Calu3 (cell line): Measurements from ENCODE around the gene HM13. TPM values are rescaled to one million over a fixed set of nuclear protein-coding genes. Genes with fewer than 3 reads are reported as not detected.

Experiments used
- BruUV-seq: library from RNA; stranded (reverse); fragments of 400-500 nt; replicated peaks from 2 replicates; lab custom pipeline; 2021; lab: Mats Ljungman, UMichigan
- CTCF ChIA-PET: fragments of 300-600 bp; sonication (Branson Sonifier 250); formaldehyde crosslinking; loops from one replicate; lab custom pipeline; 2022; ENCODE audit warnings: antibody characterized with exemption; lab: Charles Lee
- DNase-seq: peaks from one replicate; pipeline ENCODE4 v3.0.0; 2022
- H3K27ac Mint-ChIP-seq: one replicate; pipeline ENCODE4 v1.8.0; 2022; ENCODE audit warnings: mixed read lengths; ENCODE audit not compliant: unreplicated experiment
- H3K27me3 Mint-ChIP-seq: one replicate; pipeline ENCODE4 v1.8.0; 2022; ENCODE audit warnings: mixed read lengths; ENCODE audit not compliant: unreplicated experiment
- H3K36me3 Mint-ChIP-seq: one replicate; pipeline ENCODE4 v1.8.0; 2022; ENCODE audit warnings: mild to moderate bottlenecking, moderate library complexity, mixed read lengths; ENCODE audit not compliant: insufficient read depth, unreplicated experiment
- H3K4me1 Mint-ChIP-seq: one replicate; pipeline ENCODE4 v1.8.0; 2022; ENCODE audit warnings: mild to moderate bottlenecking, low read depth, mixed read lengths; ENCODE audit not compliant: unreplicated experiment
- H3K4me3 Mint-ChIP-seq: one replicate; pipeline ENCODE4 v1.8.0; 2022; ENCODE audit warnings: mild to moderate bottlenecking, low read depth, moderate library complexity, mixed read lengths; ENCODE audit not compliant: unreplicated experiment
- H3K9me3 Mint-ChIP-seq: one replicate; pipeline ENCODE4 v1.8.0; 2022; ENCODE audit warnings: low read depth, mixed read lengths; ENCODE audit not compliant: unreplicated experiment
- intact Hi-C: fragments of 100-400 bp; cut with micrococcal nuclease; formaldehyde crosslinking; loops from one replicate; pipeline ENCODE4 v1.10.0; 2022; ENCODE audit not compliant: unreplicated experiment
- total RNA-seq: library from RNA; stranded (reverse); gene quantifications from 2 replicates; pipeline ENCODE4 v1.2.3, GENCODE V29; 2022
- TF ChIP-seq, protein P1 (sequence below): fragments of 200-600 bp; IDR thresholded peaks from one replicate; pipeline ENCODE4 v1.8.0; 2022; ENCODE audit warnings: antibody characterized with exemption; ENCODE audit not compliant: unreplicated experiment

Gene HM13
- total RNA-seq, 1 experiment from 2014 or later = 342 TPM

DNA sequence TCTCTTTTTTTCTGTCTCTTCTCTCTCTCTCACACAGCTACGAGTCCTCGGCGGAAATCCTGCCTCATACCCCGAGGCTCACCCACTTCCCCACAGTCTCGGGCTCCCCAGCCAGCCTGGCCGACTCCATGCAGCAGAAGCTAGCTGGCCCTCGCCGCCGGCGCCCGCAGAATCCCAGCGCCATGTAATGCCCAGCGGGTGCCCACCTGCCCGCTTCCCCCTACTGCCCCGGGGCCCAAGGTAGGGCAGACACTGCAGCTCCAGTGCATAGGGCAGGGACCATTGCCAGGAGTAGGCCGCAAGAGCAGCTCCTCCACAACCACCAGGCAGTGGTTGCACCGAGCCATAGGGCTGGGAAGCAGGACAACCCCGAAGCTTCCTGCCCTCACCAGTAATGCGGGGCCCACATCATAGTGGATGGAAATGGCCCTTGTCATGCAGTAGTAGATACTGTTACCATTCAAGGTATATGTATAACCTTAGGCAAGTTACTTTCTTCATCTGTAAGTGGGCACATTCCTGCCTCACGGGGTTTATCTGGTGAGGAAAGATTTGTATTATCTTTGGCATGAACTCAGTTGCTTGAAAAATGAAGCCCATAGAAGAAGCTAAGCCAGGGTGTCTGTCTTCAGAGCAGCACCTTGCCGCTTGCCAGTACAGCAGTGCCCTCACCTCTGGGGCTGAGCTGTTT, 53.9 kb downstream of the HM13 start:
- peaks cover 74% of the 10 kb centered on the region for H3K4me1 Mint-ChIP-seq
- peak overlapping the region; percentile 18 for H3K27ac Mint-ChIP-seq
- no peaks in the 10 kb centered on the region for H3K27me3 Mint-ChIP-seq
- DNase-seq = no peak
- intact Hi-C loops = no loop called here
- CTCF ChIA-PET = interaction anchor here (0.6 to 25.3 kb wide), 14 partner anchors 8 to 526 kb away, joined by 3 to 1048 read pairs (median 7); partner anchors contain the start of genes BCL2L1 and ID1
- no TSS peak for BruUV-seq
- H3K4me3 Mint-ChIP-seq = peak overlapping the region; percentile 46
- TF ChIP-seq, protein P1, sequence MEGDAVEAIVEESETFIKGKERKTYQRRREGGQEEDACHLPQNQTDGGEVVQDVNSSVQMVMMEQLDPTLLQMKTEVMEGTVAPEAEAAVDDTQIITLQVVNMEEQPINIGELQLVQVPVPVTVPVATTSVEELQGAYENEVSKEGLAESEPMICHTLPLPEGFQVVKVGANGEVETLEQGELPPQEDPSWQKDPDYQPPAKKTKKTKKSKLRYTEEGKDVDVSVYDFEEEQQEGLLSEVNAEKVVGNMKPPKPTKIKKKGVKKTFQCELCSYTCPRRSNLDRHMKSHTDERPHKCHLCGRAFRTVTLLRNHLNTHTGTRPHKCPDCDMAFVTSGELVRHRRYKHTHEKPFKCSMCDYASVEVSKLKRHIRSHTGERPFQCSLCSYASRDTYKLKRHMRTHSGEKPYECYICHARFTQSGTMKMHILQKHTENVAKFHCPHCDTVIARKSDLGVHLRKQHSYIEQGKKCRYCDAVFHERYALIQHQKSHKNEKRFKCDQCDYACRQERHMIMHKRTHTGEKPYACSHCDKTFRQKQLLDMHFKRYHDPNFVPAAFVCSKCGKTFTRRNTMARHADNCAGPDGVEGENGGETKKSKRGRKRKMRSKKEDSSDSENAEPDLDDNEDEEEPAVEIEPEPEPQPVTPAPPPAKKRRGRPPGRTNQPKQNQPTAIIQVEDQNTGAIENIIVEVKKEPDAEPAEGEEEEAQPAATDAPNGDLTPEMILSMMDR = no peak
- no peaks in the 10 kb centered on the region for H3K9me3 Mint-ChIP-seq
- peaks cover 98% of the 10 kb centered on the region for H3K36me3 Mint-ChIP-seq

DNA sequence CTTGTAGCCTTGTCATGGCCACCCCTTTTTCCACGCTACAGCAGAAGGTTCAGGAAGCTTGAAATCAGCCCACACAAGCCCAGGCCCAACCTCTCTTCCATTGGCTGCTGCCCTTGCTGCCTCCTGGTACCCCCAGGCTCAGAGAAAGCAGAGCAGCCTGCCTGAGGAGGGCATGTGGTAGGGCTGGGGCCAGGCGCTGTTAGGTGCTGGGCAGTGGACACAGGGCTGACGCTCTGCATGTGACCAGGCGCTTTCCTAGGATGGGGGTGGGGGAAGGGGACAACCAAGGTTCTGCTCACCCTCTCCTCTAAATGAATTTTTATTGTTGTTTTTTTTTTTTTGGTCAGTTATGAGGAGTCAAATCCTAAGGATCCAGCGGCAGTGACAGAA, 54.5 kb downstream of the HM13 start:
- no TSS peak for BruUV-seq
- intact Hi-C loops = no loop called here

DNA sequence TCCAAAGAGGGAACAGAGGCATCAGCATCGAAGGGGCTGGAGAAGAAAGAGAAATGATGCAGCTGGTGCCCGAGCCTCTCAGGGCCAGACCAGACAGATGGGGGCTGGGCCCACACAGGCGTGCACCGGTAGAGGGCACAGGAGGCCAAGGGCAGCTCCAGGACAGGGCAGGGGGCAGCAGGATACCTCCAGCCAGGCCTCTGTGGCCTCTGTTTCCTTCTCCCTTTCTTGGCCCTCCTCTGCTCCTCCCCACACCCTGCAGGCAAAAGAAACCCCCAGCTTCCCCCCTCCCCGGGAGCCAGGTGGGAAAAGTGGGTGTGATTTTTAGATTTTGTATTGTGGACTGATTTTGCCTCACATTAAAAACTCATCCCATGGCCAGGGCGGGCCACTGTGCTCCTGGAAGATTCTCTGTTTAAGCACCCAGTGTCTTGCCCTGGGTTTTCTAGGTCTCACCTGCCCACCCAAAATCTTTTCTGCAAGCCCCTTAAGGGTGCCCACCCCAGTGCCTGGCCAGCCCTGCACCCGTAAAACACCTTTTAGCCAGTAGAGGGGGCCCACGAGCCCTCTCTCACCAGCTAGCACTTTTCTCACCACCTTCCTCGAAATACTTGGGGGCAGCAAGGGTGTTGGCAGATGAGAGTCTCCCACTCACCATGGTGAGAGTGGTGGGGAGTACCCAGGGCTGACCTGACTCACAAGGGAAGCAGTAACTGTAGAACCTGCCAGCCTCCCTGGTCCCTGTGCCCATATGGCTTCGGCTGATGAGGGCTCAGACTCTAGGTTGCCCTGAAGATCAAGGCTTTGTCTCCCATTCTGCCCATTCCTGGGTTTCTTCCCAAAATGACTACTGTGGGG, 55.1 kb downstream of the HM13 start:
- TF ChIP-seq, protein P1 = peak; percentile 99
- H3K9me3 Mint-ChIP-seq = no peaks in the 10 kb centered on the region
- BruUV-seq = no TSS peak
- peak overlapping the region; percentile 18 for H3K27ac Mint-ChIP-seq
- peaks cover 86% of the 10 kb centered on the region for H3K4me1 Mint-ChIP-seq
- H3K27me3 Mint-ChIP-seq = no peaks in the 10 kb centered on the region
- DNase-seq = peak; percentile 85
- H3K36me3 Mint-ChIP-seq = peaks cover 98% of the 10 kb centered on the region
- peak overlapping the region; percentile 37 for H3K4me3 Mint-ChIP-seq
- intact Hi-C loops = no loop called here
- CTCF ChIA-PET = interaction anchor here (0.6 to 25.3 kb wide), 11 partner anchors 9 to 154 kb away, joined by 3 to 1048 read pairs (median 7); partner anchors contain the start of gene ID1

More for the DNA sequence above, 54.5 kb downstream of the HM13 start:
- Mint-ChIP-seq H3K27ac (peak overlapping the region; percentile 18), H3K27me3 (no peaks in the 10 kb centered on the region), H3K36me3 (peaks cover 98% of the 10 kb centered on the region), H3K4me1 (peaks cover 80% of the 10 kb centered on the region), H3K4me3 (peak overlapping the region; percentile 37), H3K9me3 (no peaks in the 10 kb centered on the region)
- CTCF ChIA-PET = interaction anchor here (0.6 to 25.3 kb wide), 11 partner anchors 8 to 155 kb away, joined by 3 to 1048 read pairs (median 7); partner anchors contain the start of gene ID1
- TF ChIP-seq, protein P1 = no peak
- no peak for DNase-seq

DNA sequence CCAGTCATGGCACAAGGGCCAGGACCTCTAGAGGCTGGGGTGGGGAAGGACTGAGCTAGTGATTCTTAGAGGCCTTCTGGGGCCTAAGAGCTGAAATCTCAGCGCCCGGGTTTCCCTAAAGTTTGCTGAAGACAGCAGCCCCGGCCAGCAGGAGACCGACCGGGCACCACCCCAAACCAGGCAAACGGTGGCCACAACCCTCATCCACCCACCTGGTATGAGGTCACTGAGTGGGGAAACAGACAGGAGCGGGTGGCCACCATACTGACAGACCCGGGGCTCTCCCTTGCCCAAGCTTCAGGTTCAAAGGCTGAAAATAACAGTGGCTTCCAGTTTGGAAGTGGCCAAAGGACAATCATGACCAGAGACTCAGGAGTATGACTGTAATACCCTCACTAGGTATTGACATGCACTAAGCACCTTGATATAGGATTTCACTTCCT, 55.8 kb downstream of the HM13 start:
- Mint-ChIP-seq H3K27me3 (no peaks in the 10 kb centered on the region), H3K9me3 (no peaks in the 10 kb centered on the region), H3K4me3 (no peak overlapping the region), H3K27ac (peak overlapping the region; percentile 18), H3K4me1 (peaks cover 86% of the 10 kb centered on the region), H3K36me3 (peaks cover 98% of the 10 kb centered on the region)
- no peak for DNase-seq
- TF ChIP-seq, protein P1 = no peak
- BruUV-seq = no TSS peak
- intact Hi-C loops = no loop called here
- CTCF ChIA-PET = interaction anchor here (0.6 to 25.3 kb wide), 9 partner anchors 9 to 154 kb away, joined by 3 to 1048 read pairs (median 8); partner anchors contain the start of gene ID1
